H1 (cell line): ENCODE data around the gene GATC. TPM values are rescaled to one million over a fixed set of nuclear protein-coding genes. Genes with fewer than 3 reads are reported as not detected.
A peak's percentile ranks its signal among the peaks of the same experiment; 100 is the strongest.

Experiments used
- CTCF ChIA-PET: fragments of 300-600 bp; sonication (Branson Sonifier 250); formaldehyde crosslinking; loops from one replicate; lab custom pipeline; 2021; ENCODE audit not compliant: partially characterized antibody; lab: Charles Lee
- POLR2A ChIA-PET: fragments of 300-600 bp; sonication (Branson Sonifier 250); formaldehyde crosslinking; loops from one replicate; lab custom pipeline; 2021; ENCODE audit warnings: inconsistent platforms; ENCODE audit not compliant: partially characterized antibody; lab: Charles Lee
- DNase-seq, 2 experiments: peaks; one replicate each; pipeline versions ENCODE4 v3.0.0 to v3.0.0-alpha.2; 2010 to 2022; ENCODE audit warnings: low spot score in 2 of 2, low read depth in 1 of 2, mixed read lengths in 1 of 2
- FAIRE-seq: peaks from 2 replicates; lab custom pipeline; 2011; peaks lifted over from hg19 to GRCh38; lab: Jason Lieb, UNC
- H2AFZ ChIP-seq: 2 replicates; pipeline ENCODE4 v1.8.1; 2012; ENCODE audit warnings: low read length, inconsistent platforms
- H2AK5ac ChIP-seq: 2 replicates; pipeline ENCODE4 v1.6.1; 2013; ENCODE audit warnings: low read depth, low read length
- H2BK120ac ChIP-seq: replicated peaks from 2 replicates; pipeline ENCODE3; 2013; ENCODE audit warnings: low read depth, low read length, inconsistent platforms
- H2BK12ac ChIP-seq: 2 replicates; pipeline ENCODE4 v1.6.1; 2013; ENCODE audit warnings: low read depth, low read length
- H2BK15ac ChIP-seq: 2 replicates; pipeline ENCODE4 v1.6.1; 2013; ENCODE audit warnings: low read length
- H2BK20ac ChIP-seq: 2 replicates; pipeline ENCODE4 v1.6.1; 2013; ENCODE audit warnings: low read length
- H2BK5ac ChIP-seq: 2 replicates; pipeline ENCODE4 v1.6.1; 2013; ENCODE audit warnings: low read depth, low read length
- H3K14ac ChIP-seq: 2 replicates; pipeline ENCODE4 v1.6.1; 2013; ENCODE audit warnings: inconsistent platforms; ENCODE audit not compliant: insufficient read length
- H3K18ac ChIP-seq: 2 replicates; pipeline ENCODE4 v1.6.1; 2013; ENCODE audit warnings: low read length; ENCODE audit errors: extremely low read depth
- H3K23ac ChIP-seq: 2 replicates; pipeline ENCODE4 v1.6.1; 2013; ENCODE audit warnings: inconsistent platforms; ENCODE audit not compliant: insufficient read length
- H3K23me2 ChIP-seq: 2 replicates; pipeline ENCODE4 v1.6.1; 2013; ENCODE audit warnings: low read depth, low read length
- H3K27ac ChIP-seq: 2 replicates; pipeline ENCODE4 v1.6.1; 2011; ENCODE audit warnings: low read depth, low read length, inconsistent platforms
- H3K27me3 ChIP-seq, 4 experiments: replicated peaks in 1 of 4; 1 replicate in 1 of 4; 2 replicates in 3 of 4; pipeline versions ENCODE4 v1.6.1 to v1.8.1; 2011 to 2013; ENCODE audit warnings: low read length in 3 of 4, mild to moderate bottlenecking in 3 of 4, inconsistent platforms in 2 of 4, mixed read lengths in 2 of 4, moderate library complexity in 1 of 4; ENCODE audit not compliant: control insufficient read depth in 3 of 4, insufficient read depth in 3 of 4; ENCODE audit errors: extremely low read depth in 1 of 4
- H3K36me3 ChIP-seq, 4 experiments: 2 replicates each; pipeline versions ENCODE4 v1.6.1 to v1.8.1; 2011 to 2013; ENCODE audit warnings: mild to moderate bottlenecking in 4 of 4, low read length in 3 of 4, moderate library complexity in 2 of 4, control low read depth in 1 of 4, inconsistent platforms in 1 of 4; ENCODE audit not compliant: insufficient read depth in 4 of 4, control insufficient read depth in 2 of 4
- H3K4ac ChIP-seq: replicated peaks from 2 replicates; pipeline ENCODE3; 2013; ENCODE audit warnings: low read length, low read depth, mixed read lengths, inconsistent platforms; ENCODE audit not compliant: insufficient read length
- H3K4me1 ChIP-seq, 4 experiments: replicated peaks in 1 of 4; 1 replicate in 1 of 4; 2 replicates in 3 of 4; pipeline versions ENCODE4 v1.6.1 to v1.8.1; 2011 to 2013; ENCODE audit warnings: low read length in 3 of 4, inconsistent platforms in 2 of 4, mixed read lengths in 1 of 4; ENCODE audit not compliant: insufficient read depth in 4 of 4, control insufficient read depth in 3 of 4
- H3K4me2 ChIP-seq, 2 experiments: 2 replicates each; pipeline versions ENCODE4 v1.6.1 to v1.8.1; 2011 to 2013; ENCODE audit warnings: low read depth in 2 of 2, low read length in 2 of 2, control low read depth in 1 of 2, inconsistent platforms in 1 of 2, mild to moderate bottlenecking in 1 of 2; ENCODE audit not compliant: insufficient read depth in 1 of 2
- H3K4me3 ChIP-seq, 4 experiments: fragments of 200-600, 300-600 bp in 1 of 4; sonication (generic), shearing (Covaris generic), sonication (Bioruptor Twin) in 1 of 4; 2 replicates each; pipeline versions ENCODE4 v1.5.1 to v1.8.1; 2011 to 2016; ENCODE audit warnings: low read length in 4 of 4, low read depth in 3 of 4, control low read depth in 2 of 4, inconsistent platforms in 2 of 4, mild to moderate bottlenecking in 2 of 4, mixed read lengths in 1 of 4, moderate library complexity in 1 of 4; ENCODE audit not compliant: insufficient read depth in 2 of 4; ENCODE audit errors: extremely low read depth in 1 of 4
- H3K56ac ChIP-seq: replicated peaks from 2 replicates; pipeline ENCODE3; 2013; ENCODE audit warnings: low read depth, mild to moderate bottlenecking, mixed read lengths, low read length, inconsistent platforms; ENCODE audit not compliant: insufficient read length
- H3K79me1 ChIP-seq: 2 replicates; pipeline ENCODE4 v1.6.1; 2013; ENCODE audit warnings: low read depth, low read length, control low read depth
- H3K79me2 ChIP-seq, 2 experiments: 2 replicates each; pipeline versions ENCODE4 v1.6.1 to v1.8.1; 2012 to 2013; ENCODE audit warnings: low read length in 2 of 2, mild to moderate bottlenecking in 2 of 2, inconsistent platforms in 1 of 2; ENCODE audit not compliant: insufficient read depth in 2 of 2, control insufficient read depth in 1 of 2
- H3K9ac ChIP-seq, 4 experiments: replicated peaks in 1 of 4; 1 replicate in 1 of 4; 2 replicates in 3 of 4; pipeline versions ENCODE4 v1.6.1 to v1.8.1; 2011 to 2013; ENCODE audit warnings: low read depth in 3 of 4, low read length in 3 of 4, control low read depth in 2 of 4, mild to moderate bottlenecking in 2 of 4, moderate library complexity in 2 of 4, inconsistent platforms in 1 of 4; ENCODE audit errors: extremely low read depth in 1 of 4
- H3K9me3 ChIP-seq, 2 experiments: 2 replicates each; pipeline versions ENCODE4 v1.6.1 to v1.8.1; 2012 to 2013; ENCODE audit warnings: mild to moderate bottlenecking in 2 of 2, moderate library complexity in 2 of 2, control low read depth in 1 of 2, inconsistent platforms in 1 of 2, low read depth in 1 of 2, low read length in 1 of 2, mixed read lengths in 1 of 2; ENCODE audit not compliant: insufficient read depth in 2 of 2
- H4K20me1 ChIP-seq, 2 experiments: replicated peaks in 1 of 2; 2 replicates each; pipeline versions ENCODE3 to v1.8.1; 2011 to 2013; ENCODE audit warnings: inconsistent platforms in 2 of 2, low read length in 2 of 2, mild to moderate bottlenecking in 1 of 2; ENCODE audit not compliant: insufficient read depth in 2 of 2, control insufficient read depth in 1 of 2
- H4K5ac ChIP-seq: 2 replicates; pipeline ENCODE4 v1.6.1; 2013; ENCODE audit warnings: low read length, low read depth, mixed read lengths, inconsistent platforms; ENCODE audit not compliant: insufficient read length
- H4K8ac ChIP-seq: 2 replicates; pipeline ENCODE4 v1.8.0; 2013; ENCODE audit warnings: mild to moderate bottlenecking, moderate library complexity, low read length, inconsistent platforms; ENCODE audit not compliant: insufficient read depth; ENCODE audit errors: extremely low read depth
- H4K91ac ChIP-seq: replicated peaks from 2 replicates; pipeline ENCODE3; 2013; ENCODE audit warnings: low read length, mixed read lengths, inconsistent platforms; ENCODE audit not compliant: insufficient read length
- CEBPB ChIP-seq: IDR thresholded peaks from 2 replicates; pipeline ENCODE4 v1.6.1; 2012; ENCODE audit warnings: low read depth, low read length
- FOSL1 ChIP-seq: IDR thresholded peaks from 2 replicates; pipeline ENCODE4 v1.6.1; 2011; ENCODE audit warnings: mild to moderate bottlenecking, low read depth, low read length, moderate library complexity; ENCODE audit not compliant: insufficient read depth
- KDM1A ChIP-seq: fragments of 200-600, 300-600 bp; sonication (generic); IDR thresholded peaks from 2 replicates; pipeline ENCODE4 v1.7.1; 2016; ENCODE audit warnings: mild to moderate bottlenecking, low read length, borderline replicate concordance
- POLR2AphosphoS5 ChIP-seq: IDR thresholded peaks from 2 replicates; pipeline ENCODE4 v1.6.1; 2011; ENCODE audit warnings: low read depth, low read length
- SP4 ChIP-seq: IDR thresholded peaks from 2 replicates; pipeline ENCODE4 v1.6.1; 2012; ENCODE audit warnings: low read length, inconsistent platforms
- WGBS, 2 experiments: shearing (Covaris generic) in 1 of 2; methylation state at CpG; one replicate each; pipeline versions ENCODE4 v1.1.6 to v1.1.7; 2013 to 2015; ENCODE audit warnings: low lambda C conversion rate in 2 of 2, mixed read lengths in 2 of 2, inconsistent platforms in 1 of 2, low coverage in 1 of 2, missing lambda C conversion rate in 1 of 2; ENCODE audit not compliant: insufficient replicate concordance in 2 of 2, insufficient coverage in 1 of 2, insufficient read length in 1 of 2; ENCODE audit errors: extremely low coverage in 1 of 2, missing lambda C conversion rate in 1 of 2; 5-methylcytosine and 5-hydroxymethylcytosine counted together
- polyA plus RNA-seq, 7 experiments: library from polyadenylated mRNA; depleted of rRNA in 3 of 7; stranded (reverse) in 5 of 7; unstranded in 2 of 7; fragments of >200 nt in 5 of 7; fragments of 200-250 nt in 2 of 7; gene quantifications; 1 replicate in 5 of 7; 2 replicates in 1 of 7; 4 replicates in 1 of 7; pipeline versions ENCODE4 v1.2.1 to v1.2.3, GENCODE V29; 2011 to 2013; ENCODE audit warnings: missing spikeins in 2 of 7, mixed read lengths in 2 of 7
- total RNA-seq: library from RNA; stranded (reverse); fragmentation: NEBNext Ultra II Directional; extraction: Animal tissue kit (Norgen Biotek cat#: 25700); gene quantifications from 2 replicates; pipeline ENCODE4 v1.2.1, GENCODE V29; 2021
- TF ChIP-seq, protein P1 (sequence below): IDR thresholded peaks from 2 replicates; pipeline ENCODE4 v1.6.1; 2012; ENCODE audit warnings: inconsistent platforms
- TF ChIP-seq, protein P2 (sequence below): IDR thresholded peaks from 2 replicates; pipeline ENCODE4 v1.6.1; 2012; ENCODE audit warnings: inconsistent platforms

Gene GATC
- total and polyA plus RNA-seq, 2 of the 8 experiments (the other 6 are each of a cell fraction or from before 2014, with no cell fraction given): 13.2 to 30.4 TPM

DNA sequence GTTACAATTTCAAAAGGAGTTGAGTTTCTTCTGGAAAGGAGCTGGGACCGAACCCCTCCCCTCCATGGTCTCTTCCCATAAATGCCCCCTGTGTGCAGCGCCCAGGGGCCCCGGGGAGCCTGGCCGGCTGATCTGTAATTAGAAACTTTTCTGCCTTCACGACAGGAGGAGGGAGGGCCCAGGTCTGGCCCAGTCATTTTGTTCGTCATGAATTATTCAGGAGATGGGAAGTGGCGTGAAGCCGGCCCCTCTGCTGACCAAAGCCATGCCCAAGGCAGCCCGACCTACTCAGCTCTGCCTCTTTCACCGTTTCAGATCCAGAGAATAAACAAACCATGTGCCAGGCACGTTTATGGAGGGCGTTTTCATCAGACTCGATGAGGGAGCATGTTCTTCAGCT is 44.0 kb upstream of the GATC start:
- TF ChIP-seq CEBPB (no peak), POLR2AphosphoS5 (0 out of 2 replicates have a peak, but pooled peaks have one; percentile 25), KDM1A (peak; percentile 44; the same call in 1 of the 2 replicates), SP4 (no peak), FOSL1 (no peak)
- TF ChIP-seq, protein P1, sequence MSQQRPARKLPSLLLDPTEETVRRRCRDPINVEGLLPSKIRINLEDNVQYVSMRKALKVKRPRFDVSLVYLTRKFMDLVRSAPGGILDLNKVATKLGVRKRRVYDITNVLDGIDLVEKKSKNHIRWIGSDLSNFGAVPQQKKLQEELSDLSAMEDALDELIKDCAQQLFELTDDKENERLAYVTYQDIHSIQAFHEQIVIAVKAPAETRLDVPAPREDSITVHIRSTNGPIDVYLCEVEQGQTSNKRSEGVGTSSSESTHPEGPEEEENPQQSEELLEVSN: peak; percentile 14; the same call in 1 of the 2 replicates
- TF ChIP-seq, protein P2, sequence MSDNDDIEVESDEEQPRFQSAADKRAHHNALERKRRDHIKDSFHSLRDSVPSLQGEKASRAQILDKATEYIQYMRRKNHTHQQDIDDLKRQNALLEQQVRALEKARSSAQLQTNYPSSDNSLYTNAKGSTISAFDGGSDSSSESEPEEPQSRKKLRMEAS: peak; percentile 79
- no peaks in the 10 kb centered on the region for H3K79me2 ChIP-seq
- H3K9me3 ChIP-seq: no peaks in the 10 kb centered on the region
- no peak overlapping the region for H3K56ac ChIP-seq
- H2BK12ac ChIP-seq: peak overlapping the region; percentile 89
- WGBS, 2 experiments: 27% methylated on average over 13 of the region's 13 CpGs; no CpG with 5 or more reads in 1 of the 2 experiments
- peak overlapping the region; percentile 2 for H4K91ac ChIP-seq
- H3K9ac ChIP-seq: no peak overlapping the region
- H3K23me2 ChIP-seq: no peaks in the 10 kb centered on the region
- H3K79me1 ChIP-seq: no peaks in the 10 kb centered on the region
- peak overlapping the region; percentile 46 for H4K5ac ChIP-seq
- no peak overlapping the region; the same call in 1 of the 2 replicates for H4K8ac ChIP-seq
- ChIA-PET CTCF (interaction anchor here (1.0 to 4.5 kb wide), 11 partner anchors 8 to 167 kb away, joined by 3 to 22 read pairs (median 4); no protein-coding TSS in a partner anchor), POLR2A (interaction anchor here (0.7 to 3.8 kb wide), 12 partner anchors 8 to 201 kb away, joined by 3 to 18 read pairs (median 4); no protein-coding TSS in a partner anchor)
- H3K14ac ChIP-seq: no peak overlapping the region
- H2AK5ac ChIP-seq: no peak overlapping the region
- H3K4ac ChIP-seq: no peak overlapping the region
- H3K4me3 ChIP-seq: peak overlapping the region in 1 of 4 experiments; percentile 27; a peak in 1 of 8 replicates
- peak overlapping the region; percentile 68 for H2AFZ ChIP-seq
- H3K27me3 ChIP-seq: no peaks in the 10 kb centered on the region
- no peak overlapping the region for H3K27ac ChIP-seq
- DNase-seq: peak in 1 of 2 experiments; percentile 59
- peak overlapping the region; percentile 47; the same call in 1 of the 2 replicates for H2BK5ac ChIP-seq
- H3K23ac ChIP-seq: no peak overlapping the region
- H3K4me2 ChIP-seq: peak overlapping the region; percentile 48 to 51
- H3K36me3 ChIP-seq: no peaks in the 10 kb centered on the region
- H4K20me1 ChIP-seq: no peaks in the 10 kb centered on the region
- peaks cover 1 to 13% (median 6%) of the 10 kb centered on the region in 4 experiments for H3K4me1 ChIP-seq
- H3K18ac ChIP-seq: peak overlapping the region; percentile 97
- no peak overlapping the region for H2BK120ac ChIP-seq
- H2BK20ac ChIP-seq: peak overlapping the region; percentile 13; the same call in 1 of the 2 replicates
- FAIRE-seq: peak; percentile 62
- peak overlapping the region; percentile 23; the same call in 1 of the 2 replicates for H2BK15ac ChIP-seq
